ENCODE data around the gene MGAT1. TPM values are rescaled to one million over a fixed set of nuclear protein-coding genes. Genes with fewer than 3 reads are reported as not detected.

MGAT1 gene
- total and polyA plus RNA-seq, 2 of the 8 experiments (the other 6 are each of a cell fraction or from before 2014, with no cell fraction given): 66.8 to 77.0 TPM

DNA sequence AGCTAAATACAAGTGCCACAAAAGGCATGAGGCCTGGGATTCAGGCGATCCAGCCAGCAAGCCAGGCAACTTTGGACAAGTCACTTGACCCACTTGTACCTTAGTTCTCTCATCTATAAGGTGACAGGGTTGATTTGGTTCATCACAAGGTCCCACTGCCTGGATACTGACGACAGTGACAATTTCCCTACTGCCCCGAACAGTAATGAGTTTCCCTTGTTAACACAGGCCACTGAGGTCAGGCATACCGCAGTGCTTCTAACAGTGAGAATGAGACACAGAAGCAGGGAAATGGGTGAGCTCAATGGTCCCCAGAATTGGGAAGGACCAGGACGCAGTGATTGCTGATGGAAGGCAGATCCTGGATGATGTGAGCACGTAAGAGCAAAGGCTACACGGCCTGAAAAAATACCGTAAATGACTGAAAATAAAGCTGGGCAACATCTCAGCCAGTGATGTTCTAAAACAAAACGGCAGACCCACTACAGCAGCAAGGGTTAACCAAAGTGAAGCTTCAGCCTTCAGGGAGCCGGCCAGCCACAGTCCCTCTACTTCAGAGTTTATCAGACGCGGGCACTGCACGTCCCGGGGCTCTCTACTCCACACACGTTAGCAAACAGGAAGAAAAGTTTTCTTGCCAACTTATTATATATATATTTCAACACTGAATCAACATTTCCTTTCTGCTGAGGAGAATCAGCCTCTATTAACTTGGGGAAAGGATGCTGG lies 846 bp downstream of the MGAT1 start:
- H3K4ac ChIP-seq (replicated peaks; ENCODE audit: insufficient read length, low read depth, low read length): peak overlapping the region; percentile 2
- no peak overlapping the region for H2BK120ac ChIP-seq (replicated peaks; ENCODE audit: low read depth, low read length)
- H3K4me1 ChIP-seq (replicated peaks in 1 of 4; ENCODE audit: control insufficient read depth in 3 of 4, insufficient read depth in 4 of 4, low read length in 3 of 4): peaks cover 4 to 24% (median 16%) of the 10 kb centered on the region in 4 experiments
- no peak overlapping the region for H2AFZ ChIP-seq (ENCODE audit: low read length)
- H3K27me3 ChIP-seq (replicated peaks in 1 of 4; ENCODE audit: control insufficient read depth in 3 of 4, extremely low read depth in 1 of 4, insufficient read depth in 3 of 4, low read length in 3 of 4): no peaks in the 10 kb centered on the region
- no peak for FAIRE-seq
- ChIA-PET CTCF (ENCODE audit: partially characterized antibody) (interaction anchor here (0.6 to 6.4 kb wide), 5 partner anchors 9 to 220 kb away, joined by 3 to 99 read pairs (median 3); no protein-coding TSS in a partner anchor), POLR2A (ENCODE audit: partially characterized antibody) (interaction anchor here (0.9 to 4.9 kb wide), 12 partner anchors 9 to 390 kb away, joined by 3 to 37 read pairs (median 4); no protein-coding TSS in a partner anchor)
- WGBS, 2 experiments (ENCODE audit: extremely low coverage in 1 of 2, insufficient coverage in 1 of 2, insufficient read length in 1 of 2, insufficient replicate concordance in 2 of 2, low coverage in 1 of 2, low lambda C conversion rate in 2 of 2, missing lambda C conversion rate in 1 of 2): 40% methylated on average over 15 of the region's 15 CpGs; no CpG with 5 or more reads in 1 of the 2 experiments
- H3K4me3 ChIP-seq (ENCODE audit: extremely low read depth in 1 of 4, insufficient read depth in 2 of 4, low read depth in 3 of 4, low read length in 4 of 4): peak overlapping the region; percentile 70 to 95 (median 84)
- no peaks in the 10 kb centered on the region for H3K9me3 ChIP-seq (ENCODE audit: insufficient read depth in 2 of 2, low read depth in 1 of 2, low read length in 1 of 2)
- peak overlapping the region; percentile 10 for H3K23ac ChIP-seq (ENCODE audit: insufficient read length)
- H4K91ac ChIP-seq (replicated peaks; ENCODE audit: insufficient read length, low read length): no peak overlapping the region
- peaks cover 28% of the 10 kb centered on the region for H3K79me1 ChIP-seq (ENCODE audit: low read depth, low read length)
- H4K5ac ChIP-seq (ENCODE audit: insufficient read length, low read depth, low read length): no peak overlapping the region
- DNase-seq (ENCODE audit: low read depth in 1 of 2, low spot score in 2 of 2): no peak
- peaks cover 0 to 3% (median 0%) of the 10 kb centered on the region in 4 experiments; a peak in 1 of 8 replicates for H3K36me3 ChIP-seq (ENCODE audit: control insufficient read depth in 2 of 4, insufficient read depth in 4 of 4, low read length in 3 of 4)
- H3K56ac ChIP-seq (replicated peaks; ENCODE audit: insufficient read length, low read depth, low read length): no peak overlapping the region
- H3K9ac ChIP-seq (replicated peaks in 1 of 4; ENCODE audit: extremely low read depth in 1 of 4, low read depth in 3 of 4, low read length in 3 of 4): peak overlapping the region in 1 of 4 experiments; percentile 84; a peak in 4 of 7 replicates
- no peak overlapping the region for H2BK15ac ChIP-seq (ENCODE audit: low read length)
- H3K27ac ChIP-seq (ENCODE audit: low read depth, low read length): no peak overlapping the region
- H2AK5ac ChIP-seq (ENCODE audit: low read depth, low read length): no peak overlapping the region
- H3K4me2 ChIP-seq (ENCODE audit: insufficient read depth in 1 of 2, low read depth in 2 of 2, low read length in 2 of 2): peak overlapping the region; percentile 86 to 94
- H2BK20ac ChIP-seq (ENCODE audit: low read length): no peak overlapping the region
- peaks cover 31 to 63% of the 10 kb centered on the region in 2 experiments for H3K79me2 ChIP-seq (ENCODE audit: control insufficient read depth in 1 of 2, insufficient read depth in 2 of 2, low read length in 2 of 2)
- H3K14ac ChIP-seq (ENCODE audit: insufficient read length): no peak overlapping the region
- no peak overlapping the region for H2BK12ac ChIP-seq (ENCODE audit: low read depth, low read length)
- no peak overlapping the region; the same call in 1 of the 2 replicates for H4K8ac ChIP-seq (ENCODE audit: extremely low read depth, insufficient read depth, low read length)
- no peak overlapping the region for H3K18ac ChIP-seq (ENCODE audit: extremely low read depth, low read length)
- no peaks in the 10 kb centered on the region; the same call in 1 of the 2 replicates for H3K23me2 ChIP-seq (ENCODE audit: low read depth, low read length)
- peaks cover 23 to 34% of the 10 kb centered on the region in 2 experiments for H4K20me1 ChIP-seq (replicated peaks in 1 of 2; ENCODE audit: control insufficient read depth in 1 of 2, insufficient read depth in 2 of 2, low read length in 2 of 2)
- no peak overlapping the region for H2BK5ac ChIP-seq (ENCODE audit: low read depth, low read length)
- TF ChIP-seq CHD2 (IDR thresholded peaks at IDR 0.05; ENCODE audit: low read length): no peak
- no peak for TF ChIP-seq BCL11A (IDR thresholded peaks at IDR 0.05; ENCODE audit: low read depth in 2 of 2, low read length in 2 of 2)
